Spleen (tissue), 7 donors: Measurements from ENCODE around the gene YIPF1.

Experiments used
- CTCF ChIP-seq, 11 experiments: fragments of 200-600 bp in 7 of 11; fragments of 450-650 bp in 4 of 11; sonication (generic) in 4 of 11; IDR thresholded peaks in 8 of 11; conservative IDR thresholded peaks in 3 of 11; 1 replicate in 7 of 11; 2 replicates in 4 of 11; pipeline versions ENCODE4 v1.4.0 to v1.8.0; 2016 to 2021; ENCODE audit warnings: antibody characterized with exemption in 11 of 11, inconsistent platforms in 4 of 11, mild to moderate bottlenecking in 1 of 11
- POLR2A ChIP-seq, 3 donors: fragments of 450-650 bp; IDR thresholded peaks; one replicate each; pipeline ENCODE4 v1.5.1; 2017; ENCODE audit warnings: antibody characterized with exemption in 3 of 3, mild to moderate bottlenecking in 1 of 3
- POLR2AphosphoS5 ChIP-seq, 3 donors: sonication (generic); formaldehyde crosslinking; IDR thresholded peaks; one replicate each; pipeline ENCODE4 v1.5.1; 2017; ENCODE audit warnings: antibody characterized with exemption in 3 of 3
- donor health status: DM: no; HTN: no; CAD: no; lungs with moderate emphysema.
- donor health status: DM: no; HTN: no; CAD: no.
- donor health status: DM: no; HTN: no; CAD: no.

GRCh38 chr1:53918343-53918742 lies 28.7 kb upstream of the YIPF1 start:
- TF ChIP-seq CTCF (IDR thresholded peaks at IDR 0.05 in 8 of 11, conservative IDR thresholded peaks at IDR 0.05 in 3 of 11) (no peak), POLR2AphosphoS5 (IDR thresholded peaks at IDR 0.05) (no peak), POLR2A (IDR thresholded peaks at IDR 0.05) (no peak)
